ELF-1 (cell line): ENCODE results near the gene DYNC2I2.

Experiments used
- DNase-seq: peaks from one replicate; pipeline ENCODE4 v3.0.0-alpha.2; 2016; ENCODE audit warnings: low read depth, low spot score

DYNC2I2 gene

GRCh38 chr9:128636024-128636390 lies 20.6 kb downstream of the DYNC2I2 start:
- DNase-seq: peak; percentile 73

GRCh38 chr9:128635266-128636023 lies 21.2 kb downstream of the DYNC2I2 start:
- DNase-seq: peak; percentile 98

GRCh38 chr9:128634651-128635262 lies 21.9 kb downstream of the DYNC2I2 start:
- no peak for DNase-seq

GRCh38 chr9:128634111-128634510 lies 22.5 kb downstream of the DYNC2I2 start:
- no peak for DNase-seq

- DNase-seq: no peak
These were observed 23.0 kb downstream of the DYNC2I2 start for GRCh38 chr9:128633601-128634000.

GRCh38 chr9:128633057-128633456 lies 23.6 kb downstream of the DYNC2I2 start:
- DNase-seq: no peak

GRCh38 chr9:128632486-128632885 lies 24.2 kb downstream of the DYNC2I2 start:
- no peak for DNase-seq

GRCh38 chr9:128632066-128632465 lies 24.6 kb downstream of the DYNC2I2 start:
- no peak for DNase-seq

- DNase-seq: no peak
These were observed 25.0 kb downstream of the DYNC2I2 start for GRCh38 chr9:128631636-128632035.

GRCh38 chr9:128629852-128630545 lies 26.6 kb downstream of the DYNC2I2 start:
- no peak for DNase-seq

GRCh38 chr9:128629136-128629535 lies 27.5 kb downstream of the DYNC2I2 start:
- DNase-seq: no peak

- DNase-seq: peak; percentile 86
These were observed 28.1 kb downstream of the DYNC2I2 start for GRCh38 chr9:128628471-128629048.

- DNase-seq: no peak
These were observed 28.7 kb downstream of the DYNC2I2 start for GRCh38 chr9:128627906-128628305.

- DNase-seq: no peak
These were observed 29.4 kb downstream of the DYNC2I2 start for GRCh38 chr9:128627127-128627715.

- no peak for DNase-seq
These were observed 30.5 kb downstream of the DYNC2I2 start for GRCh38 chr9:128626181-128626580.

- DNase-seq: no peak
These were observed 31.1 kb downstream of the DYNC2I2 start for GRCh38 chr9:128625391-128626146.

GRCh38 chr9:128624566-128624965 lies 32.1 kb downstream of the DYNC2I2 start:
- DNase-seq: no peak

GRCh38 chr9:128621730-128622455 lies 34.8 kb downstream of the DYNC2I2 start:
- no peak for DNase-seq

GRCh38 chr9:128619779-128620178 lies 36.9 kb downstream of the DYNC2I2 start:
- DNase-seq: no peak

- DNase-seq: no peak
These were observed 37.5 kb downstream of the DYNC2I2 start for GRCh38 chr9:128619127-128619526.

GRCh38 chr9:128617943-128618342 lies 38.7 kb downstream of the DYNC2I2 start:
- DNase-seq: no peak
